ENCODE results near the gene SMIM32.

GRCh38 chr5:136221340-136221739, 28.4 kb upstream of the SMIM32 start:
- TF ChIP-seq, protein P1, sequence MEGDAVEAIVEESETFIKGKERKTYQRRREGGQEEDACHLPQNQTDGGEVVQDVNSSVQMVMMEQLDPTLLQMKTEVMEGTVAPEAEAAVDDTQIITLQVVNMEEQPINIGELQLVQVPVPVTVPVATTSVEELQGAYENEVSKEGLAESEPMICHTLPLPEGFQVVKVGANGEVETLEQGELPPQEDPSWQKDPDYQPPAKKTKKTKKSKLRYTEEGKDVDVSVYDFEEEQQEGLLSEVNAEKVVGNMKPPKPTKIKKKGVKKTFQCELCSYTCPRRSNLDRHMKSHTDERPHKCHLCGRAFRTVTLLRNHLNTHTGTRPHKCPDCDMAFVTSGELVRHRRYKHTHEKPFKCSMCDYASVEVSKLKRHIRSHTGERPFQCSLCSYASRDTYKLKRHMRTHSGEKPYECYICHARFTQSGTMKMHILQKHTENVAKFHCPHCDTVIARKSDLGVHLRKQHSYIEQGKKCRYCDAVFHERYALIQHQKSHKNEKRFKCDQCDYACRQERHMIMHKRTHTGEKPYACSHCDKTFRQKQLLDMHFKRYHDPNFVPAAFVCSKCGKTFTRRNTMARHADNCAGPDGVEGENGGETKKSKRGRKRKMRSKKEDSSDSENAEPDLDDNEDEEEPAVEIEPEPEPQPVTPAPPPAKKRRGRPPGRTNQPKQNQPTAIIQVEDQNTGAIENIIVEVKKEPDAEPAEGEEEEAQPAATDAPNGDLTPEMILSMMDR (IDR thresholded peaks at IDR 0.05): no peak
- no peak for TF ChIP-seq POLR2A (IDR thresholded peaks at IDR 0.05)
